DMS53 (cell line): ENCODE results near the gene C2CD2.

ENCODE experiments used
- DNase-seq: peaks from one replicate; lab custom pipeline; 2025; lab: John Stamatoyannopoulos, UW

The C2CD2 gene

DNA sequence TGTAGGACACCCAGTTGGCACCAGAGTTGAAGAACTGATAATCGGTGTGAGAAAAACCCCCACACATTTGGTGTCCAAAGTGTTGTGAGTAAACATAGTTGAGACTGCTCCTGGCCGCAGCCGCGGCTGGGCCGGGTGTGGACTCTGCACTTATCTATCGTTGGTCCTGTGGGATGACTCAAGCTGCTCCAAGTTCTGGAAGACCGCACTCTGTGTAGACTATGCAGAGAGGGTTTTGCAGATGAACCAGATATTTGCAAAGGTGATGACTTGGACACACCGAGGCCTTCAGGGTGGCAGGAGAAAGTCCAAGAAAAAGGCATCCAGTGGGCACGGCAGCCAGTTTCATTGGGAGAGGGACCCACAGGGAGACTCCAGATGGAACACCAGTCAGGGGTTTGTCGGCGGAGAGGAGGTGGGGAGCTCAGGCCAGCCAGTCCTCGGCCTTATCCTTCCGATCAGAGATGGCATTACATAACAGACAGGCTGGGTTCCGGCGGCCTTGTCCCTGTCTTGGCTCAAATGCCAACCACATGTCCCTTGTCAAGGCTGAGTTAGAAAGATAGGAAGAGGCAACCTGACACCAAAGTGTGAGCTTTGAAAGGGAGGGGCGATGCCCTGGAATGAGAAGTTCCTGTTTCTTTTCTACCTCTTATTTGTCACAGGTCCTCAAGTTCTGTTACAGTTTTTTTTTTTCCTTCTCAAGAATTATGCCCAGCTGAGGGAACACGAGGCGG is 21.1 kb downstream of the C2CD2 start:
- DNase-seq: no peak

DNA sequence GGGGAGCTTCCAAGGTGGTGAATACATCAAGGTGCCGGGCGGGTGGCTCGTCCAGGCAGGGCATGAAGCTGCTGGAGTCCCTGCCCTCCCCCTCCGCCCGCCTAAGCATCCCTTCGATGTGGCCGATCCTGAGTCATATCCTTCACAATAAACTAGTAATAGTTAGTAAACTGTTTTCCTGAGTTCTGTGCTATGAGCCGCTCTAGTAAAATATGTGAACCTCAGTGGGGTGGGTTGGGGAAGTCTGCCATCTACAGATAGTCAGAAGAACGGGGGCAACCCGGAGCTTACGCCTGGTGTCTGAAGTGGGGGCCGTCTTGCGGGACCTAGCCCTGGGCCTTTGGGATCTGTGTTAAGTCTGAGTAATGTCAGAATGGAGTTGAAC is 21.6 kb downstream of the C2CD2 start:
- no peak for DNase-seq

DNA sequence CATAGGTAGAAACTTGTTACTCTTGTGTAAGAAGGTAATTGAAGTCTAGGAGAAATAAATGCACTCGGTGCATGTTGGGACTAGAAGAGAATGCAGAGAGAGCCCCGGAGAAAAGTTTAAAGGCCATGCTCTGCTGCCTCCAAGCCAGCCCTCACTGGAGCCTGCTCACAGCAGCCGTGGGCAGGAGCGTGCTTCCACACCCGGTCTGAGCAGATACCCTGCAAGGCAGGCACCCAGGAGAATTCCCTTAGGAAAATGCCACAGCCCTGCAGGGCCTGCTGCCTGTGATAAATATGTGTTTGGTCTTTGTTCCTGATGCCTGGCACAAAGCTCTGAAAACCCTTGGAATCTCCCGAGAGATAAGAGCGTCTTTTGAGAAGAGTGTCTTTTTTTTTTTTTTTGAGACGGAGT is 22.8 kb downstream of the C2CD2 start:
- no peak for DNase-seq

DNA sequence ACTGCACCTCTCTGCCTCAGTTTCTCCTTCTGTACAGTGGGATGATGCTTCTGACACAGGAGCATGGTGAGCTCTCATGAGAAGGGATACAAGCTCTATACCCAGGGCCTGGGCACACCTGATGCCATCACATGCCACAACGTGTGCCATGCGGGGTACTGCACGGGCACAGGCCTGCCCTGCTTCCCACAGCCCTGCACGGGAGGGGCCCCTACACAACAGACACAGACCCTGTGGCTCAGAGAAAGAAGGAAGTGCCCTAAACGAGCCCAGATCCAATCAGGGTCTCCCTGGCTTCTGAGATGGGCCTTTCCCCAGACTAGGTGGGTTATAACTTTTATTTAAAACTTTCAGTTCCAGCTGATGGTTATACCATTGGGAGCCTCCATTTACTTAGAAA is 24.6 kb downstream of the C2CD2 start:
- DNase-seq: no peak

DNA sequence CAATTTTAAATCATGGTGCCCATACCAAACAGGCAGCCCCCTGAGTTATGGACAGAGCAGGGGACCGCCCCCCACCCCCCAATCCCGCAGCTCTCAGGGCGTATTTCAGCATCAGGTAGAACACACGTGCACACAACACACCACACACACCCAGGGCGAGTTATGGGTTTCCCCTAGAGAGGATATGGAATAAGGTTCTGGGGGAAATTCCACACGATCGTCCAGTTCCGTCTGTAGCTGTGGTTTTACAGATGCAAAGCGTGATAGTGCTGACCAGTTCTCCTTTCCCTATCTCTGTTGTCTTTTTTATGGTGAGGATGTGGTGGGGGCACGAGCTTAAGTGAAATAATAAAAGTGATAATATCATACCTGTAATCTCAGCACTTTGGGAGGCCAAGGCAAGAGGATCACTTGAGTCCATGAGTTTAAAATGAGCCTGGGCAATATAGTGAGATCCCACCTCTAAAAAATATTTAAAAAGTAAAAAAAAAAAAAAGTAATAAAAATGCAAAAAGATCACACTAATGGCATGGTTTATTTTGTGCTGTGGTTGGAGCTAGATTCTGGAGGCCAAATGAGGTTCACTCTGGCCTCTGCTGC is 25.1 kb downstream of the C2CD2 start:
- no peak for DNase-seq

DNA sequence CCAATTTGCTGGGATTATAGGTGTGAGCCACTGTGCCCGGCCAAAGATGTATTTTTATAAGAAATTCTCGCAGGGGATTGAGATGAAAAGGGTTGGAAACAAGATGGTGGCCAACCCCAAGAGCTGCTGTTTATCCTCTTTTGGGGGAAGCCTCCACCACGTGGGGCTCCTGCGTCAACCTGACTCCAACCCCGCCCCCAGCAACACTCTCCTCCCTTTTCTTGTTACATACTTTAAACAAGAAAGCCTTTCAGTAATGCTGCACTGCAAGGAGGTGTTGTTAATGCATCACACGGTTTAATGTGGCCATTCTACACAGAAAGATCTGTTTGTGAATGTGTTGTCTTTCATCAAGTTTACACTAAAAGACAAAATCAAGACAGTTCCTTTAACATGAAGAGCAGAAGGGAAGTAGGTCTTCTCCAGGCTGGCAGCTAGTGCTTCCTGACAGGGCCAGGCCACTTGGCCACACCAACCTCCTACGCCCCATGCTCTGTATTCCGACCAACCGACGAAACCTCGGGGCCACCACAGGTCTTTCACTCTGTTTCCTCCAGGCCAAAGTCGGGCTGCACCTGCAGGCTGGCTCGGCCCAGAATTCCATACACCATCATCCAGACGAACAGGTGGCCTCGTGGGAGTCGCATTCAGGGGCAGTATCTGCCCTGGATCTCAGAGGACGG is 25.9 kb downstream of the C2CD2 start:
- no peak for DNase-seq

DNA sequence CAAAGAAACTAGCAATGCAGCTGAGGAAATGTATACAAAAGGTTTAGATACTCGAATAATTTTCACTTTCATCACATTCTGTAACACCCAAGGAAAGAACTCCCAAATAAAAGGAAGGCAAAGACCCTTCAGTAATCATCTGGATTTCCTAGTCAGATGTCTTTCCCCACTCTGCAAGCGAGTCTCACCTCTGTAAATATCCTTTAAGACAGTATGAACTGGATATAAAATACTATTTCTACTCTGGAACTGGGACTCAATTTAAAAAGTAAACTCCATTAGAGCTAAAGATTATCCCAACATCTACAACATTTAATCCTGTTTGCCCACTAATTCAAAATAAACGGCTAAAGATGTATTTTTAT is 27.0 kb downstream of the C2CD2 start:
- peak; percentile 36 for DNase-seq

DNA sequence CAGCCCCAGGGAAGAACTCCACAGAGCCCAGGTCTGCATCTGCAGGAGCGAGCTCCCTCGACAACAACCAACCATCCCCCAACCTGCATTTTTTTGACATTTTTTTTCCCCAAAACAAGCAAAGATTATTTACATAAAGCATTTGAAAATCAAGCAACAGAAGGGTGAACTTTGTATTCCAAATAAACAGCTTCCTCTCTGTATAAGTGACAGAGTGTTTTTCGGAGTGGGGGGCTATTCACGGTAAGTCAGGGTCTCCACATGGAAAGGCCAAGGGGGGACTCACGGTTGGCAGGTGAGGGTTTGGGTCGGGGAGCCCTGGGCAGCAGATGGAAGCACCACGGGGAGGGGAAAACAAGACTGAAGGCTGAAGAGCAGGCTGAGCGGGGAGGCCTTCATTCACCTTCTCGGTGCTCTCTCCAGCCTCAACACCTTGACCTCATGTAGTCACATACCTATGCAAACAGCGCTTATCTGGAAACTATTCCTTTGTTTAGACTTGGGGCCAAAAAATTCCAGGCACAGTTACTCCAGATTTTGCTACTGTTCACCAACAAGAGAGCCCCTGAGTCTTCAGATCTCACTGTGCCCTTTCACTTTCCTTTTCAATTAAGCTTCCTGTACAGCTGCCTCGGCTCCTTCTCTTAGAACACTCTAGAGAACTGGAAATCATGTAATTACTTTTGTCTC is 27.6 kb downstream of the C2CD2 start:
- peak; percentile 69 for DNase-seq

DNA sequence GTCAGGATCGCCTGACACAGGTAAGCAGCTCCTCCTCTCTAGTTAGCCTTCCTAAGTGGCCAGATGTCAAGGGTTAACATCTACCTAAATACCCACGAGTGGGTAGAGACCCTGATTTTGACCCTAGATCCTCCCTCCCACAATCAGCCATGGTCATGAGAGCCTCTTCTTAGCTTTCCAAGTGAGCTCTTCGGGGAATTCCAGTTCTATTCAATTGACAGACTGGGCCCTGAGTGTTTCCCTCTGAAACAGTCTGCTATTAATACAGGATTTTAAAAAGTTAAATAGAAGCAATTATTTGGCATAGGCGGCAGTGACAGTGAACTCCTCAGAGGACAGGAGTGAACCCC is 28.1 kb downstream of the C2CD2 start:
- no peak for DNase-seq

DNA sequence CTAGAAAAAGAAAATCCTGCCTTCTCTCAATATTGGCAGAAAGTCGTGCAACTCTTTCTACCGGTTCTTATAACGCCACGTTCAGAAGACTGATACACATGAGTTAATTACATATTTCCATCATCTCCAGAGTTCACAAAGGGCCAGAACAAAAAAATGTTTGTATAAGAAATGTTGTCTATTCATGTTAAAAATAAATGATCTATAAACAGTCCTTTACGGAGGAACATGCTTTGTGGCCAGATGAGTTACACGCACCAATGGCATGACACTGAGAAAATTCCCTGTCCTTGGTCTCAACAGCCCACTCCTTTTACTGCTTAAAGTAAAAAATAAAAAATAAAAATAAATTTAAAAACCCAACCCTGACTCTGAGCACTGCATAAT is 29.5 kb downstream of the C2CD2 start:
- DNase-seq: no peak

DNA sequence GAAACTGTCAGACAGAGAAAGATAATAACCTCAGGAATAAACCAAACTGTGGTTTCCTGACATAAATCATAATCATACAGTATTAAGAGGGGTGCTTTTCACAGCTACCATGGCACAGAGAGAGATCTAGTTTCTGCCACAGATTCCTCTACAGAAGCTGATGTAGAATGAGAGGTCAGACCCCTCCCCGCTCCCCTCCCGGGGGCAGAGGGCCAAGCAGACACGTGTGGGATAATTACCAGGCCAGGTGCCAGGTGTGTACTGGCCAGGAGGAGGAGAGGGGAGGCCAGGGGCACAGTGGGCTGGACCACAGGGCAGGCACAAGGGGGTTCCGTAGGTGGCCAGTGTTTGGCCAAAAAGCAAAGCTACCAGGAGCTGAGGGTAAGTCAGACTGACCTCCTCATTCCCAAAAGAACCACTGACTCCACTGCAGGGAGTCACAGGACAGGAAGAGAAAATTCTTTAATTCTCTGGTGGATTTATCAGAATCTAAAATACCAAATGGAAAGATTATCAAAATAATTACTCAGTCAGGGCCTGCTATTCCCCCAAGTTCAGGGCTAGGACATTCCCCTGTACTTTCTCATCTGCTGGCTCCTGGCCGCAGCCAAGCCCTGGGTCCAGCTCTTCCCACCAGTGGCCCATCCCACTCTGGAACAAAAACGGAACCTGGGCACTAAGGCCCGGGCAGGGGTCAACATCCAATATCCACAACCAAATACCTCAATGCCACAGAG is 30.0 kb downstream of the C2CD2 start:
- no peak for DNase-seq

DNA sequence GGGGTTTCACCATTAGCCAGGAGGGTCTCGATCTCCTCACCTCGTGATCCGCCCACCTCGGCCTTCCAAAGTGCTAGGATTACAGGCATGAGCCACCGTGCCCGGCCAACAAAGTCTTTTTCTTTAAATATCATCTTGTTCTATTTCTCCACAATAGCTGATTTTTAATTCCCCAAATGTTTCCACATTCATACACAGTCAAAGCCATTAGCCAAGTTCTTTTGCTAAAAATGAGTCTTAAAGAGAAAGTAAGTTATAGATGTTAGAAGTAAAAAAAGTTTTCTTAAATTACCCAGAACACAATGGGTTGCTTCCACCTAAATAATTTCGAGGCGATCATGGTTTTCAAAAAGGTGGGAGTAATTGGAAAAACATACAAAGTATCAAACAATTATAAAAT is 30.6 kb downstream of the C2CD2 start:
- DNase-seq: no peak

DNA sequence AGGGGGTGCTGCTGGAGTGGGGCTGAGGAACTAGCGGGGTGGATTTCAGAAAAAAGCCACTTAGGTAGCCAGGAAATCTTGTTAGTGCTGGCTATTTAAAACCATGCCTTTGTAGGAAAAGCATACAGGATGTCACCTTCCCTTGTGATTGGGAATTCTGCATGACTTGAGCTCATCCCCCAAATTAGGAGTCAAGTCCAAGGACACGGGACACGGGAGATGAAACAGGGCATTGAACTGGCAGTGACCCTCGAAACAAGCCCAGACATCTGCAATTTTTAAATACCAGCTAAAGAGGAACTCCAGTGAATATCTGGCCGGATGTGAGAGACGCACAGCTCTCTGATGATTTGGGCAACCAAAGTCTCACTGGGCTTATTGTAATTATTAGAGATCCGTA is 32.8 kb downstream of the C2CD2 start:
- no peak for DNase-seq

DNA sequence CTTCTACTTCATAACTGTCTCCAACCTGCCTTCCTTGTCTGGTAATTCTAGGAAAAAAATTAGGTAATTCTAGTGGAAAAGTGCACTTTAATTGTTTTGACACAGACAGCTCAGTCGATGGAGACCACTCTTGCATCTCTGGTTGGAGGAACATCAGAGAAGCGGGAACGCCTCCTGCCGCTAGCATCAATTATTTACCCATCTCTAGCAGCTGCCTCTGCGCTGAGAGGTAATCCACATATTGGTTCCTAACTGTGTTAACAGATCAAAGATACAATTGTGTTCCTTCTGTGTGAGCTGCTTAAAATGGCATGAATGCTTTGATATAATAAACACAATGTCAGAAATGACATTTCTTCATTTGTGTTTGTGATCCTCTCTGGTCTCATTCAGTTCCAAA is 33.3 kb downstream of the C2CD2 start:
- no peak for DNase-seq

DNA sequence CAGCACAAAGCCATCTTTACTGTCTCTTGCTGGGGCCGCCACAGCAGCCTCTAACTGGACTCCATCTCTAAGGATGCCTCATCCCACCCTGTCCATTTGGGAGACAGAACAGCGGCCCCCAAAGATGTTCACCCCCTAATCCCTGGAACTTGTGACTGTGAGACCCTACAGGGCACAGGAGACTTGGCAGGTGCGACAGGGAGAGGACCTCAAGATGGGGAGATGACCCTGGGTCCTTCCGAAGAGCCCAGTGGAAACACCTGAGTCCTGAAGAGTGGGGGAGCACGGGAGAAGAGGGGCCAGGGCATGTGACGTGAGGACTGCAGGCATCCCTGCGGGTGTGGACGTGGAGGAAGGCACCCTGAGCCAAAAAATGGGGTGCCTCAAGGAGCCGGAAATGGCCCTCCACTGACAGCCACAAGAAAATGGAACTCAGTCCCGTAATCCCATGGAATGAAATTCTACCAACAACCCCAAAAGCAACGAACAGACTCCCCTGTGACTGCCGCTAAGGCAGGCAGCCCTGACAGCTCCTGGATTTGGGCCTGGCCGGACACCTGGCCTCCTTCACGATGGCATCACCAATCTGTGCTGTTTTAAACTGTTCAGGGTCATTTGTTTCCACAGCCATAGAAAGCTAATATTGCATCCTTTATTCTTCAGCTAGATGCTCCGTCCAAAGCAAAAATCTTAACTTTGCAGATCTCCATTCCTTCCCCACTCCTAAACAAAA is 34.0 kb downstream of the C2CD2 start:
- no peak for DNase-seq

DNA sequence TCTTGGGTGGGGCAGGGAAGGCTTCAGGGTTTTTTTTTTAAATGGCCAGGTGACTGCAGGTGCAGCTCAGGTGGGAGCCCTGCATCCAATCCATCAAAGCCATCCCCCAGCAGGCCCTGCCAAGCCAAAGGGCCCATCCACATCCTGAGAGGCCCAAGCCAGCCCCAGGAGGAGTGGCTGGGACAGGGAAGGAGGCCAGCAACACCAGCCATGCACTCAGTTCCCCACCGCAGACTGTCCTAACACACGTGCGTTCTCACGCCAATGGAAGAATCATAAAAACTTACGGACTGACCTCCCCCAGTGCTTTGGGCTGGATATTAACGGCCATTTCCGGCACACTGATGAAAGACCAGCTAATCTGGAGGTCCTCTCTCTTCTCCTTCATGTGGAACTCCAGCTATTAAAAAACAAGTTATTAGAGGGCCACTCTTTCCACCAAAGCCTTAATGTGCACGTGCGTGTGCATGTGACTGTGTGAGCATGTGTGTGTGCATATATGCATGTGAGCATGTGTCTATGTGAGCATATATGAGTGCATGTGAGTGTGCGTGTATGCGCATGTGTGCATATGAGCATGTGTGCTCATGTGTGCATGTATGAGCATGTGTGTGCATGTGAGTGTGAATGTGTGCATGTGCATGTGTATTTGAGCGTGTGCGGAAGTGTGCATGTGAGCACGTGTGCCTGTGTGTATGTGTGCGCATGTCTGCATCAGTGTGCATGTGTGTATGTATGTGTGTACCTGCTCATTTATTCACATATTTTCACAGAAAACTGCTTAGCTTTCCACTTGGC is 35.1 kb downstream of the C2CD2 start:
- no peak for DNase-seq

DNA sequence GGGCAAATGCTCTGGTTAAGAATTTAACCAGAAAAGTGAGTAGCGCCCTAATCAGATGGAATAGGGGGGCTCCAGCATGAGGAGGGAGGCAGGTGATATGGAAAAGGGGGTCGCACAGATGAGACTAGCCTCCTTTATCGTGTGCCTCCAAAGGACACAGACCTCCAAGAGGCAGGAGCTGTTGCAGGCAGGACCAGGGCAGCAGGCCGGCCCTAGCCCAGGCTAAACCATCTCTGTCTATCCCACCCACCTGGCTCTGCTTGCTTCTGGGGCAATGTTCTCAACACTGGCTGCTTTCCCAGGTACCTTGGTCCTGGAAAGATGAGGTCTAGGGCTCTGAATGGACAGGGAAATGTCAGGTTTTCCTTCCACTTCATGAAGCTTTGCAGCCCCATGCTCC is 36.3 kb downstream of the C2CD2 start:
- no peak for DNase-seq

DNA sequence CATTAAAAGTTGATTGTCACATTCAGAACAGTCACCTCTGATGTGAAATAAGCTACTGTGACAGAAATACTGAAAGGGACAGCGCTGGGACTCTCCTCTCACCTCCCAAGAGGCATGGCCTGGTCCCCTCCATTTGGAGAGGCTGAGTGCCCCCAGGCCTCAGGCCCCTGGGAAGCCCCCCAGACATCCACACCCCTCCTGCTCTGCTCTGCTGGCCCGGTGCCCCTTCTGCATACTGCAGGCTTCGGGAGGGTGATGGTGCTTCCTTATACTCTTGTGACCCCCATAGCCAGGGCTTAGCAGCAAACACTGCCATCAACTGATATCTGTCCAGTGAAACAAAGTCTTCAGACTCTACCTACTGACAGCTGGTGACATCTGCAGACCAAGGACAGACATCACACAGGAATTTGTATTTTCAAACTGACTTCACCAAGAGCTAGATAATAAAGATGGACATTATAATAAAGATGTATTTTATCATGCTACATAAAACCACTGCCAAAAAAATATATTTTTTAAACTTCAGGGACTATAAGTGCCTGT is 36.9 kb downstream of the C2CD2 start:
- DNase-seq: no peak

DNA sequence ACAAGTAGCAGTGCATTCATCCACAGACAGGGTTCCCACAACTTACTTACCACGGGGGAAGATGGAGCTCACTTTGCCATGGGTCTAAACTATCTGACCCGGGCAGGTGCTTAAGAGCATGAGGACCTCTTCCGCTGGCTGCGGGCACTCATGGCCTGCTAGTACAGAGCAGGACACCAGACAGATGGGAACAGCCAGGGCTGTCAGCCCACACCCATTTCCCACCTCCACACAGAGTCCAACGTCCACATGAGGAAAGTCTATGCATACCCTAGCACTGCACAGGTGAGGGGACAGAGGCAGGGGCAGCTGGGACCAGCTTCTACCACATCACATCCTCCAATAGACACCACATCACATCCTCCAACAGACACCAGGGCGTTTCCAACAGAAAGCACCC is 38.9 kb downstream of the C2CD2 start:
- DNase-seq: no peak

DNA sequence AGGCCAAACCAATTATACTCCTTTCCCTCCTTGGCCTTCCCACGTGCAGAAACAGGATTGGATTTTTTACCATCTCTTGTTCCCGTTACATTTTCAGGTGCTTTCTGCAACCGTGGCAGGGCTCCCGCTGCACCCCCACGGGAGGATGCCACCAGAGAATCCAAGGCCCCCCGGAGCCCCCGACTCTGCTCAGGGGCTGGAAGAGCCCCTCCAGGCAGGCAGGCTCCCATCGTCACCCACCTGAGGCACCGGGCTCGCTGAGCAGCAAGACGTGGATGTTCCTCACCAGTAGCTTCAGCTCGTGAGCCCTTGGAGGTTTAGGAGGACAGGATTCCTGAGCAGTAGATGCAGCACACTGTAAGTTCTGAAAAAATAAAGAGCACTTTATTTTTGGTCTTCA is 39.5 kb downstream of the C2CD2 start:
- no peak for DNase-seq

DNA sequence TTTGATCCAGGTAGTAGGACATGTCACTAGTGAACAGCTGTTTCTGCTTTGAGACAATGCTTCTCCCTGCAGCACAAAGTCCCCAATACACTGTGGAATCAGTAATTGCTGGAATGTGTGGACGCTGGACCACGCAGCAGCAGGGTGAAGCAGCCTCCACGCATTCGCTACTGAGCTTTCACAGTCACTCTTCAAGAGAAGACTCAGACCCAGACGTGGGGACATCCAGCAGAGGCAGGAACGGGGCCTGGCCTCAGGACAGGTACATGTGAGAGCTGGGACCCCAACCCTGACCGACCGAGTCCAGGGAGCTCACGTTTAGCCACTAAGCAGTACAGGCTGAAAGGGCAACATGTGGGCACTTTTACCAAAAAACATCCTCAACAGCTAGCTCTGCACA is 40.6 kb downstream of the C2CD2 start:
- no peak for DNase-seq
